MM.1S (cell line): ENCODE data around the gene EEA1.

Experiments used
- EZH2 ChIP-seq: fragments of 300-600 bp; sonication (generic); optimal IDR thresholded peaks from 2 replicates; pipeline ENCODE3; 2017; ENCODE audit warnings: low read depth, mild to moderate bottlenecking, antibody characterized with exemption, low read length, mixed read lengths
- EZH2phosphoT487 ChIP-seq: fragments of 300-600 bp; sonication (generic); IDR thresholded peaks from 2 replicates; pipeline ENCODE4 v1.6.1; 2018; ENCODE audit warnings: antibody characterized with exemption, low read length
- TF ChIP-seq, protein P1 (sequence below): fragments of 300-600 bp; sonication (generic); IDR thresholded peaks from 2 replicates; pipeline ENCODE4 v1.5.1; 2016; ENCODE audit warnings: antibody characterized with exemption, low read length, mixed read lengths

DNA sequence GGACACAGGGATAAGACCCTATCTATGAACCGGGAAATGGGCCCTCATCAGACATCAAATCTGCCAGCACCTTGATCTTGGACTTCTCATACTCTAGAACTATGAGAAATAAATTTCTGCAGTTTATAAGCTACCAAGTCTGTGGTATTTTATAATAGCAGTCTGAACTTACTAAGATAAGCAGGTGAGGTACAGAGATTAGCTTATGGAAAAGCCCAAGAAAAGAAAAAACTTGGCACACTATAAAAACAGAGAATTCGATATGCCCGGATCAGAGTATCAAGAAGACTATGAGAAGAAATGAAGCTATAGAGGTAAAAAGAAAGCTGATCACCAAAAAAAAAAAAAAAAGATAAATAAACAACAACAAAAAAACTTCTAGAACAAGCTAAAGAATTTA lies 52.6 kb downstream of the EEA1 start:
- TF ChIP-seq EZH2phosphoT487 (no peak), EZH2 (no peak)
- TF ChIP-seq, protein P1, sequence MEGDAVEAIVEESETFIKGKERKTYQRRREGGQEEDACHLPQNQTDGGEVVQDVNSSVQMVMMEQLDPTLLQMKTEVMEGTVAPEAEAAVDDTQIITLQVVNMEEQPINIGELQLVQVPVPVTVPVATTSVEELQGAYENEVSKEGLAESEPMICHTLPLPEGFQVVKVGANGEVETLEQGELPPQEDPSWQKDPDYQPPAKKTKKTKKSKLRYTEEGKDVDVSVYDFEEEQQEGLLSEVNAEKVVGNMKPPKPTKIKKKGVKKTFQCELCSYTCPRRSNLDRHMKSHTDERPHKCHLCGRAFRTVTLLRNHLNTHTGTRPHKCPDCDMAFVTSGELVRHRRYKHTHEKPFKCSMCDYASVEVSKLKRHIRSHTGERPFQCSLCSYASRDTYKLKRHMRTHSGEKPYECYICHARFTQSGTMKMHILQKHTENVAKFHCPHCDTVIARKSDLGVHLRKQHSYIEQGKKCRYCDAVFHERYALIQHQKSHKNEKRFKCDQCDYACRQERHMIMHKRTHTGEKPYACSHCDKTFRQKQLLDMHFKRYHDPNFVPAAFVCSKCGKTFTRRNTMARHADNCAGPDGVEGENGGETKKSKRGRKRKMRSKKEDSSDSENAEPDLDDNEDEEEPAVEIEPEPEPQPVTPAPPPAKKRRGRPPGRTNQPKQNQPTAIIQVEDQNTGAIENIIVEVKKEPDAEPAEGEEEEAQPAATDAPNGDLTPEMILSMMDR, result no peak
